GM11168 (cell line): ENCODE measurements around the gene LST1.

Source experiments
- in situ Hi-C: fragments of 300-500 bp; cut with MboI; formaldehyde crosslinking; loops from one replicate; pipeline ENCODE4 v1.12.0; 2022; ENCODE audit warnings: low sequenced_read_pairs; ENCODE audit not compliant: unreplicated experiment

The LST1 gene

DNA sequence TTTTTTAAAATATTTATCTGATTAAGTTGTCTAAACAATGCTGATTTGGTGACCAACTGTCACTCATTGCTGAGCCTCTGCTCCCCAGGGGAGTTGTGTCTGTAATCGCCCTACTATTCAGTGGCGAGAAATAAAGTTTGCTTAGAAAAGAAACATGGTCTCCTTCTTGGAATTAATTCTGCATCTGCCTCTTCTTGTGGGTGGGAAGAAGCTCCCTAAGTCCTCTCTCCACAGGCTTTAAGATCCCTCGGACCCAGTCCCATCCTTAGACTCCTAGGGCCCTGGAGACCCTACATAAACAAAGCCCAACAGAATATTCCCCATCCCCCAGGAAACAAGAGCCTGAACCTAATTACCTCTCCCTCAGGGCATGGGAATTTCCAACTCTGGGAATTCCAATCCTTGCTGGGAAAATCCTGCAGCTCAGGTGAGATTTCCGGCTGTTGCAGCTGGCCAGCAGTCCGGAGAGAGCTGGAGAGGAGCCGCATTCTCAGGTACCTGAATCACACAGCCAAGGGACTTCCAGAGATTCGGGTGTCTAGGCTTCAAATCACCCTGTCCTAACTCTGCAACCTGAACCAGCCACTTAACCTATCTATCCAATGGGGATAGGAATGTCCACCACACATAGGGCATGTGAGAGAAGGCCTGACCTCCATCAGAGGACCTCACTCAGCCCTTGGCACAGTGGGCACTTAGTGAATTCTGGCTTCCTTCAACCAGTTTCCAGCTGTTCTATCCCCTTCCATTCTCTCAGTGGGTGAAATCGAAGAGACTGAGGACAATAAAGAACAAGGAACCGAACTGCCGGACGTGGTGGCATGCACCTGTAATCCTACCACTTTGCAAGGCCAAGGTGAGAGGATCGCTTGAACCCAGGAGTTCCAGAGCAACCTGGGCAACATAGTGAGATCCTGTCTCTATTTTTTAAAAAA lies 7.6 kb upstream of the LST1 start:
- in situ Hi-C loops, result no loop called here

GRCh38 chr6:31579119-31579505 lies 7.0 kb upstream of the LST1 start:
- in situ Hi-C loops, result no loop called here

GRCh38 chr6:31579546-31580437 lies 6.3 kb upstream of the LST1 start:
- in situ Hi-C loops, result no loop called here

- in situ Hi-C loops, result no loop called here
These were observed 5.7 kb upstream of the LST1 start for GRCh38 chr6:31580438-31580740.

DNA sequence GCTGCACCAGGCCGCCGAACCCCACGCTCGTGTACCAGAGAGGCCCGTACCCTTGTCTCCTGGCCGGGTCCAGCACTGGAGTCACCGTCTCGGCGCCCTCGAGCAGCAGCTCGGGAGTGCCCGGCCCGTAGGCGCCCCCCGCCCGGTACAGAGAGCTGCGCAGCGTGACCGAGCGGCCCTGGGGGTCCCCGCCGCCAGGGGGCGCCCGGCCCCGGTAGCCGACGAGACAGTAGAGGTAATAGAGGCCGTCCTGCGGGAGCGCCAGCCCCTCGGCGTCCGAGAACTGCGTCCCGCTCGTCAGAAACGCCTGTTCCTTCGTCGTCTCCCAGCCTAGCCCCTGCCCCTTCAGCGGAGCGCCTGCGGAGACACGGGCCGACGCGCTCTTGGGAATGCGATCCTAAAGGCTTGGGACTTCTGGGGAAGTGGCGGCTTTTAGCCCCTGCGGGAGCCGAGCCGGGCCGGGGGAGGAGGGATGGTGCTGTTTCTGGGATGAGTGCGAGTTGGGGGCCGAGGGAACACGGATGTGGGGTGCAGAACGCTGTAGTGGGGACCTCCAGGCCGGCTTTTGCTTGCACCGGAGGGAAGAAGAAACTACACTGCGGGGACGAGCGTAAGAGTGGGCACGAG lies 5.2 kb upstream of the LST1 start:
- in situ Hi-C loops, result no loop called here

GRCh38 chr6:31581434-31582229 lies 4.4 kb upstream of the LST1 start:
- in situ Hi-C loops, result no loop called here

GRCh38 chr6:31582230-31582643 lies 3.8 kb upstream of the LST1 start, which contains the start of gene LTB:
LTB (minus strand) TSS chr6:31582424; CDS start chr6:31582417, 7 bp downstream.
- in situ Hi-C loops, result no loop called here

DNA sequence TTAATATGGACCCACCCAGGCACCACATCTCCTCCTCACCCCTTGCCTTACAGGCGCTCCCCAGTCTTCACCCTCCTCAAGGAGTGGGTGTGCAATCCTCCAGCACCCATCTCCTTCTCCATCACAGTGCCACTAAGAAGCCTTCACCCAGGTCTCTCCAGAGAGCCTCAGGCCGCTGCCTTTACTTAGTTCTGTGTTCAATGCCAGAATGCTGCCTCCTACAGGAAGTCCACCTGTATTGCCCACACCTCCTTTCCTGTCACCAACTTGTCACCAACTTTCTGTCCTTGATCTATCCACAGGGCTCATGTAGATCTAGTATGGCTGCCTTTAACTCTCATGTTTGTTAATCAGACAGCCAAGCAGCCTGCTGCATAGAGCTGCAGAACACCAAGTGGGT lies 586 bp upstream of the LST1 start:
- in situ Hi-C loops, result no loop called here

- in situ Hi-C loops, result no loop called here
These were observed 663 bp downstream of the LST1 start for GRCh38 chr6:31586599-31587281.

DNA sequence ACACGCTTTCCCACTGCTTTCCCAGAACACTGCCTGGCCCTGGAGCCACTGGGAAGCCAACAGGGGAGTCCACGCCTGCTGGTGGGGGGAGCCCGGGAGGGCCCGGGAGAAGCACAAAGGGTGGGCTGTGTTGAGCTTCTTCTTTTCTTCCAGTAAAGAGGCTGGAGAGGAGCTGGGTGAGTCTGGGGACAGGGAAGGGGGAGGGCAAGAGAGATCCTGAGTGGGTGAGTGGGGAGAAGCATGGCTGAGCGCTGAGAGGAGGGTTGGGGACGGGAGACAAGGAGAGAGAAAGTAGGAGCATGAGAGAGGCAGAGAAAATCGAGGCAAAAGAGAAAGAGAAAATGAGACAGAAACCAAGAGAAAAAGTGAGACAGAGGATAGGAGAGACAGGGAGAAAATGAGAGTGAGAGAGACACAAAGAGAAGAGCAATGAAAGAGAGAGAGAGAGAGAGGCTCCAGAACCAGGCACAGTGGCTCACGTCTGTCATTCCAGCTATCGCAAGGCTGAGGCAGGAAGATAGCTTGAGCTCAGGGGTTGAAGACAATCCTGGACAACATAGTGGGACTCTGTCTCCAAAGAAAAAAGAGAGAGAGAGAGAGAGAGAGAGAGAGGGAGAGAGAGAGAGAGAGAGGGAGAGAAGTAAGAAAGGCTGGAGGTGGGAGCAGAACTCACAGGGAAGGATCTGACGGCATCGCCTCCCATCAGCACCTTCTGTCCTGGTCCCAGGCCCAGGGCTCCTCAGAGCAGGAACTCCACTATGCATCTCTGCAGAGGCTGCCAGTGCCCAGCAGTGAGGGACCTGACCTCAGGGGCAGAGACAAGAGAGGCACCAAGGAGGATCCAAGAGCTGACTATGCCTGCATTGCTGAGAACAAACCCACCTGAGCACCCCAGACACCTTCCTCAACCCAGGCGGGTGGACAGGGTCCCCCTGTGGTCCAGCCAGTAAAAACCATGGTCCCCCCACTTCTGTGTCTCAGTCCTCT lies 2.0 kb downstream of the LST1 start:
- in situ Hi-C loops, result no loop called here

- in situ Hi-C loops, result no loop called here
These were observed 3.0 kb downstream of the LST1 start for GRCh38 chr6:31588871-31589650.

- in situ Hi-C loops, result loop anchor here (5.0 kb wide), 1 partner anchor 43 kb away; the partner anchor contains the start of genes ATP6V1G2 and NFKBIL1
These were observed 4.6 kb downstream of the LST1 start for GRCh38 chr6:31590691-31591090.

GRCh38 chr6:31592396-31592771 lies 6.3 kb downstream of the LST1 start:
- in situ Hi-C loops, result loop anchor here (5.0 kb wide), 1 partner anchor 45 kb away; the partner anchor contains the start of genes ATP6V1G2 and NFKBIL1

DNA sequence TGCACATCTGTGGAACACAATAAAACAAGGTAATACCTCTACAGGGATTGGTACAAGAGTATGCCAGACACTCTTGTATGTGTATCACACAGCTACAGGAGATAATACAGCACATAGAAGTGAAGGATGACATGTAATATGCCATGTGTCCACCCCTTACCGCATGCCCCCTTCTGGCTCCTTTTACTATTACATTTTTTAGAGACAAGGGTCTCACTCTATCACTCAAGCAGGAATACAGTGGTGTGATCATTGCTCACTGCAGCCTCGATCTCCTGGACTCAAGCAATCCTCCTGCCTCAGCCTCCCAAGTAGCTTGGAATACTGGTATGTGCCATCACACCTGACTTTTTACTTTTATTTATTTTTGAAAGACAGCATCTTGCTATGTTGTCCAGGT lies 10.9 kb downstream of the LST1 start:
- in situ Hi-C loops, result loop anchor here (5.0 kb wide), 1 partner anchor 105 kb away; no protein-coding TSS in a partner anchor

DNA sequence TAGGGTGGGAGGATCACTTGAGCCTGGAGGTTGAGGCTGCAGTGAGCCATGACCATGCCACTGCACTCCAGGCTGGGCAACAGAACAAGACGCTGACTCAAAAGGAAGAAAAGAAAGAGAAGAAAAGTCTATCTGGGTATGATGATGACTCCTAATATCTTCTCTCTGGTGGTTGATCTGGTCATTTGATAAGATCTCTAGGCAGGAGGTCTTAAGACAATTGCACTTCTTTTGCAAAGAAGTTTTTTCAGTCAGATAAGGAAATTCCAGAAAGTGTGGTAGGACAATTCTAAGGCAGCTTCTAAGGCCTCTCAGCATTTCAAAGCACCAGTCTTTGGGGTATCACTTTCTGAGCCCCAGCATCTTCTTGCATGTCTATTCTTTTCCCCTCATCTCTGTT lies 21.2 kb downstream of the LST1 start:
- in situ Hi-C loops, result no loop called here

DNA sequence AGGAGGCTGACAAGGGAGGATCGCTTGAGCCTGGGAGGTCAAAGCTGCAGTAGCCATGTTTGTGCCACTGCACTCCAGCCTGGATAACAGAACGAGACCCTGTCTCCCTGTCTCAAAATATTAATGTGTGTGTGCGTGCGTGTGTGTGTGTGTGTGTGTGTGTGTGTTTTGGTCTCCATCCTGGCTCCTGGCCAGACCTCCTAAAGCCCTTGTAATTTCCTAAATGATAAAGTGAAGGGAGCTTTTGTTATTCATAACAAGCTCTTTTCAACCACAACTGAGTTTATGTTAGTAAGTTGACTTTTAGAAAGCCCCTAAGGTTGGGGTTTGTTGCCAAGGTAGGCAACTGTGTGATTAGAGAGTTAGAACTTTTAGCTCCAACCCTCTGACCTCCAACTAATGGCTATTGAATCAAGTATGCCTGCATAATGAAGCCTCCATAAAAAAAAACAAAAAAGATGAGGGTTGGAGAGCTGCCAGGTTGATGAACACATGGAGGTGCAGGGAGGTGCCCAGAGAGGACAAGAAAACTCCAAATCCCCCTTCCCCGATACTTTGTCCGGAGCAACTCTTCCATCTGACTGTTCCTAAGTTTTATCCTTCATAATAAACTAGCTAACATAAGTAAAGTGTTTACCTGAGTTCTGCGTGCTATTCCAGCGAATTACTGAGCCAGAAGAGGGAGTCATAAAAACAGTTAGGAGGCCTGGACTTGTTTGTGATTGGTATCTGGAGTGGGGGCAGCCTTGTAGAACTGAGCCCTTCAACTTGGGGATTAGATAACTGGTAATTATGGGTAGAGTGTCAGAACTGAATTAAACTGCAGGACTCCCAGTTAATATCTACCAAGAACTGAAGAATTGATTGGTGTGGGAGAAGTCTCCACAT lies 23.7 kb downstream of the LST1 start:
- in situ Hi-C loops, result no loop called here
